ENCODE data around the gene CDC42BPG.
A peak's percentile ranks its signal among the peaks of the same experiment; 100 is the strongest.

Gene CDC42BPG

GRCh38 chr11:64888406-64888728 lies 43.9 kb upstream of the CDC42BPG start:
- Histone ChIP-seq H3K27ac (no peak overlapping the region), H3K4me3 (IDR thresholded peaks at IDR 0.05; ENCODE audit: insufficient read depth, low read depth, low read length) (no peak overlapping the region), H2AFZ (ENCODE audit: low read depth) (peak overlapping the region; percentile 68), H3K4me1 (ENCODE audit: low read depth, poor library complexity, severe bottlenecking) (peaks cover 7% of the 10 kb centered on the region), H3K36me3 (ENCODE audit: insufficient read depth) (no peaks in the 10 kb centered on the region), H3K9ac (no peak overlapping the region), H3K27me3 (ENCODE audit: insufficient read depth, low read depth) (no peaks in the 10 kb centered on the region), H4K20me1 (ENCODE audit: insufficient read depth) (no peaks in the 10 kb centered on the region), H3K79me2 (ENCODE audit: insufficient read depth, low read depth) (no peaks in the 10 kb centered on the region), H3K4me2 (0 out of 2 replicates have a peak overlapping the region, but pooled peaks have one; percentile 44)
- TF ChIP-seq, protein P1, sequence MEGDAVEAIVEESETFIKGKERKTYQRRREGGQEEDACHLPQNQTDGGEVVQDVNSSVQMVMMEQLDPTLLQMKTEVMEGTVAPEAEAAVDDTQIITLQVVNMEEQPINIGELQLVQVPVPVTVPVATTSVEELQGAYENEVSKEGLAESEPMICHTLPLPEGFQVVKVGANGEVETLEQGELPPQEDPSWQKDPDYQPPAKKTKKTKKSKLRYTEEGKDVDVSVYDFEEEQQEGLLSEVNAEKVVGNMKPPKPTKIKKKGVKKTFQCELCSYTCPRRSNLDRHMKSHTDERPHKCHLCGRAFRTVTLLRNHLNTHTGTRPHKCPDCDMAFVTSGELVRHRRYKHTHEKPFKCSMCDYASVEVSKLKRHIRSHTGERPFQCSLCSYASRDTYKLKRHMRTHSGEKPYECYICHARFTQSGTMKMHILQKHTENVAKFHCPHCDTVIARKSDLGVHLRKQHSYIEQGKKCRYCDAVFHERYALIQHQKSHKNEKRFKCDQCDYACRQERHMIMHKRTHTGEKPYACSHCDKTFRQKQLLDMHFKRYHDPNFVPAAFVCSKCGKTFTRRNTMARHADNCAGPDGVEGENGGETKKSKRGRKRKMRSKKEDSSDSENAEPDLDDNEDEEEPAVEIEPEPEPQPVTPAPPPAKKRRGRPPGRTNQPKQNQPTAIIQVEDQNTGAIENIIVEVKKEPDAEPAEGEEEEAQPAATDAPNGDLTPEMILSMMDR (conservative IDR thresholded peaks at IDR 0.05; ENCODE audit: low read depth, low read length), result no peak

- TF ChIP-seq, protein P1 (conservative IDR thresholded peaks at IDR 0.05; ENCODE audit: low read depth, low read length), result peak; percentile 83
- no peaks in the 10 kb centered on the region for H3K27me3 ChIP-seq (ENCODE audit: insufficient read depth, low read depth)
- H2AFZ ChIP-seq (ENCODE audit: low read depth), result peak overlapping the region; percentile 68
- no peaks in the 10 kb centered on the region for H3K36me3 ChIP-seq (ENCODE audit: insufficient read depth)
- H3K4me3 ChIP-seq (IDR thresholded peaks at IDR 0.05; ENCODE audit: insufficient read depth, low read depth, low read length), result no peak overlapping the region
- H4K20me1 ChIP-seq (ENCODE audit: insufficient read depth), result no peaks in the 10 kb centered on the region
- no peak overlapping the region for H3K9ac ChIP-seq
- H3K4me2 ChIP-seq, result 0 out of 2 replicates have a peak overlapping the region, but pooled peaks have one; percentile 44
- H3K27ac ChIP-seq, result no peak overlapping the region
- H3K4me1 ChIP-seq (ENCODE audit: low read depth, poor library complexity, severe bottlenecking), result peaks cover 7% of the 10 kb centered on the region
- H3K79me2 ChIP-seq (ENCODE audit: insufficient read depth, low read depth), result no peaks in the 10 kb centered on the region
Measured at GRCh38 chr11:64887757-64888405, 43.4 kb upstream of the CDC42BPG start.

- H3K4me2 ChIP-seq, result no peak overlapping the region
- H4K20me1 ChIP-seq (ENCODE audit: insufficient read depth), result no peaks in the 10 kb centered on the region
- H3K27ac ChIP-seq, result no peak overlapping the region
- peaks cover 7% of the 10 kb centered on the region for H3K4me1 ChIP-seq (ENCODE audit: low read depth, poor library complexity, severe bottlenecking)
- no peak overlapping the region for H3K4me3 ChIP-seq (IDR thresholded peaks at IDR 0.05; ENCODE audit: insufficient read depth, low read depth, low read length)
- H3K36me3 ChIP-seq (ENCODE audit: insufficient read depth), result no peaks in the 10 kb centered on the region
- no peak overlapping the region for H3K9ac ChIP-seq
- peak overlapping the region; percentile 68; the same call in 1 of the 2 replicates for H2AFZ ChIP-seq (ENCODE audit: low read depth)
- no peaks in the 10 kb centered on the region for H3K79me2 ChIP-seq (ENCODE audit: insufficient read depth, low read depth)
- TF ChIP-seq, protein P1 (conservative IDR thresholded peaks at IDR 0.05; ENCODE audit: low read depth, low read length), result no peak
- no peaks in the 10 kb centered on the region for H3K27me3 ChIP-seq (ENCODE audit: insufficient read depth, low read depth)
Measured at GRCh38 chr11:64887234-64887756, 42.8 kb upstream of the CDC42BPG start.

DNA sequence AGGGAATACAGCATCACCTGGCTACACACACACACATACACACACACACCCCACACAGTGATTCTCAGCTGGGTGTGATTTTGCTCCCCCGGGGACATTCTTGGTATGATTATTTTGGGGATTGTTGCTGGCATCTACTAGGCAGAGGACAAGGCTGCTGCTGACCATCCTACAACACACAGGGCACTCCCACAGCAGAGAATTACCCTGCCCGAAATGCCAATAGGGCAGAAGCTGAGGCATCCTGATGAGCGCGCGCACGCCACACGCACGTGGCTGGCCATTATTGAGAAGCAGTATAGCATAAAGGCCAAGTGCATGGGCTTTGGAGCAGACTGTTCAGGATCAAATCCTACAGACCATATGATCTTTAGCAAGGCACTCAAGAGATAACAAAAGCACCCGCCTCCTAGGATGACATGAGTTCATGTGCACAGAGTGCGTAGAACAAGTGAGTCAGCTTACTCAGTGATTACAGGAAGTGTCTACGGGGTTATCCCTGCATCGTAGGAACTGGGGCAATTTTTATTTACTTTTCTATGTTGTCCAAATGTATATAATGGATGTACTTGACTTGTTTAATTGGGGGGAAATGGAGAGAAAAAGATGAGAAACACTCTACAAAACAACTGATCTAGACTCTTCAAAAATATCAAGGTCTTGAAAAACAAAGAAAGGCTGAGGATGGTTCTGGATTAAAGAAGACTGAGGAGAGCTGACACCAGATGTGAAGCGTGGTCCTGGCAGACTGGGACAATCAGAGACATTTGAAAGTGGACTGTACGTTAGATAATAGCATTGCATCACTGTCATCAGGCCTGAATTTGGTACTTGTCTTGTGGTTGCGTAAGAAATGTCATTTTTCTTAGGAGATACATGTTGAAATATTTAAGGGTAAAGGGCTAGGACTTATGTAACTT lies 41.2 kb upstream of the CDC42BPG start:
- no peak overlapping the region for H2AFZ ChIP-seq (ENCODE audit: low read depth)
- no peaks in the 10 kb centered on the region for H4K20me1 ChIP-seq (ENCODE audit: insufficient read depth)
- no peaks in the 10 kb centered on the region for H3K27me3 ChIP-seq (ENCODE audit: insufficient read depth, low read depth)
- peaks cover 15% of the 10 kb centered on the region for H3K4me1 ChIP-seq (ENCODE audit: low read depth, poor library complexity, severe bottlenecking)
- H3K4me3 ChIP-seq (IDR thresholded peaks at IDR 0.05; ENCODE audit: insufficient read depth, low read depth, low read length), result no peak overlapping the region
- H3K79me2 ChIP-seq (ENCODE audit: insufficient read depth, low read depth), result no peaks in the 10 kb centered on the region
- no peak overlapping the region for H3K27ac ChIP-seq
- no peaks in the 10 kb centered on the region for H3K36me3 ChIP-seq (ENCODE audit: insufficient read depth)
- no peak overlapping the region for H3K4me2 ChIP-seq
- no peak overlapping the region for H3K9ac ChIP-seq
- TF ChIP-seq, protein P1 (conservative IDR thresholded peaks at IDR 0.05; ENCODE audit: low read depth, low read length), result no peak

Data from KMS-11 (cell line).